PC-9 (cell line): ENCODE measurements around the gene ADAR.

Experiments
- CTCF ChIP-seq: fragments of 200-600 bp; sonication (generic); conservative IDR thresholded peaks from 2 replicates; pipeline ENCODE4 v1.6.1; 2017; ENCODE audit warnings: mixed run types, antibody characterized with exemption, mild to moderate bottlenecking, moderate library complexity
- EZH2 ChIP-seq: fragments of 200-600 bp; sonication (generic); IDR thresholded peaks from 2 replicates; pipeline ENCODE4 v1.8.0; 2017; ENCODE audit warnings: antibody characterized with exemption, low read depth

- TF ChIP-seq CTCF, result no peak
- no peak for TF ChIP-seq EZH2
These were observed 3.3 kb upstream of the ADAR start for GRCh38 chr1:154611150-154611862.
